SIG-M5 (cell line): ENCODE measurements around the gene ADARB2.
"Not testable (repeated sequence)": the region's sequence is repeated elsewhere in the genome, so short reads cannot be mapped to it uniquely, and the experiment has no call there.

Experiments used
- DNase-seq: peaks from one replicate; lab custom pipeline; 2025; lab: John Stamatoyannopoulos, UW

The ADARB2 gene

GRCh38 chr10:1352296-1352695 is 385.0 kb downstream of the ADARB2 start:
- DNase-seq, result not testable (repeated sequence)

GRCh38 chr10:1348773-1349050 is 388.6 kb downstream of the ADARB2 start:
- DNase-seq, result no peak

GRCh38 chr10:1347962-1348772 is 389.2 kb downstream of the ADARB2 start:
- no peak for DNase-seq

DNA sequence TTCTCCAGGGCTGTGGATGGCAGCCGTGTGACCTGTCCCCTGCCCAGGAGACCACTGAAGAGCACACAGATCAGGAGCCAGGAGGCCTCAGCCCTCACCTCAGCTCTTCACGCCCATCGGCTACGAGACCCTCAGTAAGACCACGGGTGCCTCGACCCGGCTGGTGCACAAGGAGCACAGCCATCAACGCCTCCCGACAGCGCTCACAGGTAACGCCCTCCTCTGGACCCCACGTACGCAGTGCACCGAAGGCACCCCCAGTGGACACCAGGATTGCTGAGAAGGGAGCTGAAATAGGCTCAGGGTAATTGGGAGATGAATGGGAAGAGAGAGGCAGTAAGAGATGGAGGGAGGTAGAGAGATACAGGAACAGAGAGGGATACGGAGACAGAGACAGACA is 389.8 kb downstream of the ADARB2 start:
- DNase-seq, result no peak

DNA sequence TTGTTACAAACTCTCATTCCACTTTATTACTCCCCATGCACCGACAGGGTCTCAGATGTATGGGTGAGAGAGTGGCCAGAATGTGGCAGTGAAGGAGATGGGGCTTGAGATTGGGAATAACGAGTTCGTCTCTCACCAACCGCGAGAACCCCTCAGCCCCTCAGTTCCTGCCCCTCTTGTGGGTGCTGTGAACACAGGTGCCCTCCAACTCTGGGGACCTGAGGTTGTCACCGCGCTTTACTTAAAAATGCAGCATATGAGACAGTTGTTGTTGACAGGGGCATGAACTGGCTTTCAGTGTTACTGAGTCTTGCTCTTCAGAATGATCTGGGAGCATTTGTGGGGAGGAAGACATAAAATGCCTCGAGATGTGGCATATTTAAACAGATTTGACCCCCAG is 391.1 kb downstream of the ADARB2 start:
- DNase-seq, result no peak

DNA sequence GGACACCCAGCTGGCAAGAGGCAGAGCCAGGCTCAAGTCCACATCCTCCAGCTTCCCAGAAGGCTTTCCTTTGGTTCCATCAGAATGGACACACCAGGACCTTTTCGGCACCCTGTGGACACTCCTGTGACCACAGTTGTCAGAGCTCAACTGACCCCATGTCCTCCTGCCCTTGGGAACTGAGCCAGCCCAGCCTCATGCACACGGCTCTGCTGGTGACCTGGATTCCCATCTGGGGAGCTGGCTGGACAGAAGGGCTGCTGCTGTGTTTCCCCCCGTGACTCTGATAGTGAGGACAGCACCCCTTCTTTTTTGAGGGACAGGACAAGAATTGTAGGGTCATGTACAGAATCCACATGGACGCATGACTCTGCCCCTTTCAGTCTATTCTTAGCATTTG is 392.0 kb downstream of the ADARB2 start:
- no peak for DNase-seq

- DNase-seq, result no peak
These were observed 392.5 kb downstream of the ADARB2 start for GRCh38 chr10:1344846-1345245.

- DNase-seq, result no peak
These were observed 392.9 kb downstream of the ADARB2 start for GRCh38 chr10:1344408-1344807.

DNA sequence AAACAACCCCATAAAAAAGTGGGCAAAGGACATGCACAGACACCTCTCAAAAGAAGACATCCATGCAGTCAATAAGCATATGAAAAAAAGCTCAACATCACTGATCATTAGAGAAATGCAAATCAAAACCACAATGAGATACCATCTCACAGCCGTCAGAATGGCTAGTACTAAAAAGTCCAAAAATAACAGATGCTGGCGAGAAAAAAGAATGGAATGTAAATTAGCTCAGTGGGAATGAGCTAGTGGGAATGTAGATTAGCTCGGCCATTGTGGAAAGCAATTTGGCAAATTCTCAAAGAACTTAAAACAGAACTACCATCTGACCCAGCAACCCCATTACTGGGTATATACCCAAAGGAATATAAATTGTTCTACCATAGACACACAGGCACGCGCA is 394.1 kb downstream of the ADARB2 start:
- no peak for DNase-seq

GRCh38 chr10:1341052-1341451 is 396.3 kb downstream of the ADARB2 start:
- not testable (repeated sequence) for DNase-seq

DNA sequence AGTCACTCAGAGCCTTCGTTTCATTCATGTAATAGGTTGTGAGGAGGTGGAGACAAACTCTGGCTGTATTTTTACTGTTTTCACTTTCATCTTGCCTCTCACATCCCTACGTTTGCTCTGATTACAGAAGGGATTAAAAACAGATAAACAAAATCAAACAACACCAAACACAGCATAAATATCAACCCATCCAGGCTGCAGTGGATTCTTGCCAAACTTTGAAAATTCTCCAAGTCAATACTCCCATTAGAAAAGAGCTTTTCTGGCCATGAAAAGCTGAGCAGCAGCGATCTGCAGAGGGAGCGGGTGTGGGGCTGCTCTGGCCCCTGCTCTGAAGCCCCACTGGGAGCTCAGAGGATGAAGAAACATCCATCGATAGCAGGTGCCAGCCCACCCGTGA is 397.9 kb downstream of the ADARB2 start:
- no peak for DNase-seq

- DNase-seq, result no peak
These were observed 401.7 kb downstream of the ADARB2 start for GRCh38 chr10:1335642-1336041.

GRCh38 chr10:1333981-1334380 is 403.3 kb downstream of the ADARB2 start:
- DNase-seq, result no peak

DNA sequence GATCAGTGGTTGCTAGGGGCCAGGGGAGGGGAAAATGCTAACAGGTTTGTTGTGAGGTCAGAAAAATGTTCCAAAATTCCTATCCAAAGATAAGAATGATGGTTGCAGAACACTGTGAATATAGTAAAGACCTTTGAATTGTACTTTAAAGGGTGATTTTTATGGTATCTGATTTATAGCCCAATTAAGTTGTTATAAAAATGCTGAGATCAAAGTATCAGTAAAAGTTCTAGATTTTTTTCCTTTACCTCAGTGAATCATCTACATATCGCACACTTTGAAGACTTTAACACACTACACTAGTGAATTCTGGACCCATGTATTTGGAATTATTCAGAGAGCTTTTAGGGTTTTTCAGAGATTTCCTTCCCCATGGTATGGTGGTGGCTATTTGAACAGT is 405.8 kb downstream of the ADARB2 start:
- DNase-seq, result no peak

GRCh38 chr10:1329622-1330021 is 407.7 kb downstream of the ADARB2 start:
- DNase-seq, result no peak

DNA sequence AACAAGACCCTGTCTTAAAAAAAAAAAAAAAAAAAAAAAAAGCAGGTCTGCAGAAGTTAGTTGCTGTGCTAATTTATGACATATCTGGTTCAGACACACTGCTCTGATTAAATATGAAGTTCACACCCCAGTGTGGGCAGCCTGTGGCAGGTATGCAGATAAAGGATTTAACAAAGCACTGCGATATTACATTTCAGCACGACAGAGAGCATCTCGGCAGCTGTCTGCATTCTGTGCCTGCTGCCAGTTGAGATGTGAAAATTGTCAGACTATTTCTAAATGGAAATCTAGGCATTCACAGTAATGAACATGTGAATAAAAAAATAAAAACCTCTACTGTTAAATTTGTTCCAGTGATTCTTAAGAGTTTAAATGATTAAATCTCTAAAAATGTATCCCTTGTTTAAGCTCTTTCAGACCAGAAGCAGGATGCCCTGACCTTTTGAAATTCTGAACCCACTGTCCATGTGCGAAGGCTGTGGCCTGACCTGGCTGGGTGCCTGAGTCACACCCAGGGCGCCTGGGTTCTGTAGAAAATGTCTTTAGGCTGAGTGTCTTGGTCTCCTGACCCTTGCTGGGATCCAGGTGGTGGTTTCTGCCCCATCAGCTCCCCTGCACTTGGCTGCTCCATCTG is 408.2 kb downstream of the ADARB2 start:
- DNase-seq, result no peak

GRCh38 chr10:1328161-1328823 is 409.0 kb downstream of the ADARB2 start:
- DNase-seq, result no peak

DNA sequence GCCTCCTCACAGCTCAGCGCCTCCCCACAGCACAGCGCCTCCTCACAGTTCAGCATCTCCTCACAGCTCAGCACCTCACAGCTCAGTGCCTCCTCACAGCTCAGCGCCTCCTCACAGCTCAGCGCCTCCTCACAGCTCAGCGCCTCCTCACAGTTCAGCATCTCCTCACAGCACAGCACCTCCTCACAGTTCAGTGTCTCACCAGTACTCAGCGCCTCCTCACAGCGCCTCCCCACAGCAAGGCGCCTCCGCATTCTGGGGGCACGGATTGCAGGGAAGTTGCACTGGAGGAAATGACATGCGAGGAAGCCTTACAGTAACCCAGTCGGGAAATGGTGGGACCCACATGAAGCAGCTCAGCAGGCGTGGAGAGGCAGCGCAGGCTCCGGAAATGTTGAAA is 409.6 kb downstream of the ADARB2 start:
- no peak for DNase-seq

DNA sequence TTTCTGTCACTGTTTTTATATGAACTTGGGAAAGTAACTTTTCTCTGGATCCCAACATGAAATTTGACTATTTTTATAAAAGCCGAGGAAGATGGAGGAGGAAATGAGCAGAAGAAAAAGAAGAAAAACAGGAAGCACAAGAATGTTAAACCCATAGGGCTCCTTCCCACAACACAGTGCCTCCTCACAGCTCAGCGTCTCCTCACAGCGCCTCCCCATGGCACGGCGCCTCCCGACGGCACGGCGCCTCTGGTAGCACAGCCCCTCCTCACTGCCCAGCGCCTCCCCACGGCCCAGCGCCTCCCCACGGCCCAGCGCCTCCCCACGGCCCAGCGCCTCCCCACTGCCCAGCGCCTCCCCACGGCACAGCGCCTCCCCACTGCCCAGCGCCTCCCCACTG is 410.8 kb downstream of the ADARB2 start:
- not testable (repeated sequence) for DNase-seq

- no peak for DNase-seq
These were observed 412.4 kb downstream of the ADARB2 start for GRCh38 chr10:1324903-1325302.

DNA sequence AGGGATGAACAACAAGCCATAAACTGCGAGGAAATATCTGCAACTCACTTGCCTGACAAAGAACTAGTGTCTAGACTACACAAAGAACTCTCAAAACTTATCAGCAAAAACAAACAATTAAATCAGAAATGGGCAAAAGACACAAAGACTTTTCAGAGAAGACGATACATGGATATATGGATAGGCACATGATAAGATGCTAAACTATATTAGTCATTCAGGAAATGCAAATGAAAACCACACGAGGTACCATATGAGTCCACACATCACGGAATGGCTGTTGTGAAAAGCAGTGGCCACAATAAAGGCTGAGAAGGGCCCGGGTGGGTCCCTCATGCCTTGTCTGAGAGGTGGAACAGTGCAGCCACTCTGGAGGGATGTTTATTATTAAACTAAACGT is 413.4 kb downstream of the ADARB2 start:
- no peak for DNase-seq

DNA sequence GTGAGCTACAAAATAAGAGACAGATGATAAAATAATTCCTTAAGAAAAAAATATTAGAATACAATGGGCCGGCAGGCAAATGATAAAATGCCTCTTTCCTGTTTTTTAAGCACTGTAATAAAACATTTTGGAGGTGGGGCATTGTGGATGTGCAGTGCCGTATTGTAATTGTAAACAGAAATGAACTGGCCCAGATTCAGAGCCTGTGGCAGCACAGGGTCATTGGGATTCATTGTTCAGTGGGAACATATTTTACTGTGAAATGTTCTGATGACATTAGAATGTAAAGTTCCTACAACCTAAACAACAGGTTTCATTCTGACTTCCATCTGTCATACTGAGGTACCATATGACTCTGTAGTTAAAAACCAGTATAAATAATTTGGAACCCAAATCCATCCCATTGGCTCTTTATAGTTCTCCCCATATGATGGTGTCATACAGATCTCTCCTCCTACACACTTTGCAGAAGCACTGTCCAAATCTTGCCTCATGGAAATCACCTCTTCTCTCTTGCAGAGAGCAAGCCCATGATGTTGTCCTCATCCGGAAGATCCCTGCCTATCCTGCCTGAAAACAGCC is 416.5 kb downstream of the ADARB2 start:
- DNase-seq, result no peak

- DNase-seq, result no peak
These were observed 420.5 kb downstream of the ADARB2 start for GRCh38 chr10:1316809-1317143.
